GM23338 (cell line): ENCODE data around the gene TPO. TPM values are rescaled to one million over a fixed set of nuclear protein-coding genes. Genes with fewer than 3 reads are reported as not detected.

ENCODE experiments used
- ATAC-seq: fragments of 200-7000 bp; cut with Tn5 transposase; 3 replicates; pipeline ENCODE4 v1.9.1; 2020
- DNase-seq: peaks from one replicate; pipeline ENCODE4 v3.0.0-alpha.2; 2015; ENCODE audit warnings: low spot score
- H2AFZ ChIP-seq: fragments of 200-600 bp; sonication (generic); 2 replicates; pipeline ENCODE4 v1.8.0; 2016; ENCODE audit warnings: antibody characterized with exemption, mild to moderate bottlenecking, moderate library complexity
- H3F3A ChIP-seq: fragments of 200-600 bp; sonication (generic); replicated peaks from 2 replicates; pipeline ENCODE4 v1.8.0; 2017; ENCODE audit warnings: antibody characterized with exemption, mixed run types, low read depth
- H3K27ac ChIP-seq: fragments of 200-600 bp; sonication (generic); 2 replicates; pipeline ENCODE4 v1.6.1; 2016; ENCODE audit warnings: low read depth
- H3K27me3 ChIP-seq: fragments of 200-600 bp; sonication (generic); 2 replicates; pipeline ENCODE4 v1.8.0; 2016; ENCODE audit warnings: mild to moderate bottlenecking, mixed run types, moderate library complexity; ENCODE audit not compliant: insufficient read depth
- H3K36me3 ChIP-seq: fragments of 200-600 bp; sonication (generic); 2 replicates; pipeline ENCODE4 v1.8.0; 2016; ENCODE audit warnings: mild to moderate bottlenecking; ENCODE audit not compliant: insufficient read depth
- H3K4me1 ChIP-seq: fragments of 200-600 bp; sonication (generic); 2 replicates; pipeline ENCODE4 v1.8.0; 2016; ENCODE audit warnings: mild to moderate bottlenecking, moderate library complexity; ENCODE audit not compliant: insufficient read depth
- H3K4me2 ChIP-seq: fragments of 200-600 bp; sonication (generic); 2 replicates; pipeline ENCODE4 v1.7.1; 2017; ENCODE audit warnings: mixed run types
- H3K4me3 ChIP-seq: fragments of 200-600 bp; sonication (generic); 2 replicates; pipeline ENCODE4 v1.6.1; 2016; ENCODE audit warnings: mixed run types
- H3K79me2 ChIP-seq: fragments of 200-600 bp; sonication (generic); replicated peaks from 2 replicates; pipeline ENCODE4 v1.8.0; 2017; ENCODE audit warnings: mild to moderate bottlenecking; ENCODE audit not compliant: insufficient read depth
- H3K9me2 ChIP-seq: fragments of 200-600 bp; sonication (generic); 2 replicates; pipeline ENCODE4 v1.8.0; 2017; ENCODE audit not compliant: insufficient read depth
- H4K20me1 ChIP-seq: fragments of 200-600 bp; sonication (generic); replicated peaks from 2 replicates; pipeline ENCODE4 v1.8.0; 2017; ENCODE audit warnings: mild to moderate bottlenecking; ENCODE audit not compliant: insufficient read depth
- H3K27ac Mint-ChIP-seq: 2 replicates; pipeline ENCODE4 v1.8.0; 2020; ENCODE audit warnings: inconsistent platforms, mild to moderate bottlenecking, moderate library complexity, mixed read lengths
- H3K27me3 Mint-ChIP-seq: 3 replicates; pipeline ENCODE4 v1.8.0; 2022; ENCODE audit warnings: low read depth, mild to moderate bottlenecking, moderate library complexity, mixed read lengths, inconsistent platforms; ENCODE audit not compliant: insufficient read depth, poor library complexity
- H3K36me3 Mint-ChIP-seq: 3 replicates; pipeline ENCODE4 v1.8.0; 2021; ENCODE audit warnings: low read depth, mild to moderate bottlenecking, inconsistent platforms, moderate library complexity, mixed read lengths
- H3K4me1 Mint-ChIP-seq: 3 replicates; pipeline ENCODE4 v1.8.0; 2020; ENCODE audit warnings: mild to moderate bottlenecking, inconsistent platforms, mixed read lengths
- H3K4me3 Mint-ChIP-seq: 3 replicates; pipeline ENCODE4 v1.8.0; 2021; ENCODE audit warnings: moderate library complexity, mild to moderate bottlenecking, inconsistent platforms, mixed read lengths
- H3K9me3 Mint-ChIP-seq: 3 replicates; pipeline ENCODE4 v1.8.0; 2020; ENCODE audit warnings: moderate library complexity, mild to moderate bottlenecking, inconsistent platforms, mixed read lengths
- EZH2phosphoT487 ChIP-seq: fragments of 200-600 bp; sonication (generic); IDR thresholded peaks from one replicate; pipeline ENCODE4 v1.8.1; 2018; ENCODE audit warnings: antibody characterized with exemption; ENCODE audit not compliant: unreplicated experiment
- REST ChIP-seq: IDR thresholded peaks from one replicate; pipeline ENCODE4 v1.6.1; 2018; ENCODE audit warnings: antibody characterized with exemption; ENCODE audit not compliant: unreplicated experiment
- STAT1 ChIP-seq: IDR thresholded peaks from one replicate; pipeline ENCODE4 v1.6.1; 2016; ENCODE audit warnings: antibody characterized with exemption; ENCODE audit not compliant: unreplicated experiment
- ZNF114 ChIP-seq: fragments of 250-450 bp; sonication (Bioruptor Pico); IDR thresholded peaks from 2 replicates; pipeline ENCODE4 v1.5.0; 2020; ENCODE audit warnings: mild to moderate bottlenecking, moderate library complexity
- polyA plus RNA-seq: library from polyadenylated mRNA; unstranded; fragments of >200 nt; fragmentation: Nextera tagmentation; extraction: Ambion mirVana; gene quantifications from 2 replicates; pipeline ENCODE4 v1.2.1, GENCODE V29; 2016
- total RNA-seq: library from RNA; depleted of rRNA; stranded (reverse); fragments of >200 nt; shearing (Covaris generic); gene quantifications from 2 replicates; pipeline ENCODE4 v1.2.3, GENCODE V29; 2014
- TF ChIP-seq, protein P1 (sequence below): fragments of 250-450 bp; sonication (Bioruptor Pico); IDR thresholded peaks from 2 replicates; pipeline ENCODE4 v1.5.0; 2020; ENCODE audit warnings: mild to moderate bottlenecking, moderate library complexity

The TPO gene
- total and polyA plus RNA-seq, 2 experiments from 2014 or later: 0.74 TPM; not detected in 1

DNA sequence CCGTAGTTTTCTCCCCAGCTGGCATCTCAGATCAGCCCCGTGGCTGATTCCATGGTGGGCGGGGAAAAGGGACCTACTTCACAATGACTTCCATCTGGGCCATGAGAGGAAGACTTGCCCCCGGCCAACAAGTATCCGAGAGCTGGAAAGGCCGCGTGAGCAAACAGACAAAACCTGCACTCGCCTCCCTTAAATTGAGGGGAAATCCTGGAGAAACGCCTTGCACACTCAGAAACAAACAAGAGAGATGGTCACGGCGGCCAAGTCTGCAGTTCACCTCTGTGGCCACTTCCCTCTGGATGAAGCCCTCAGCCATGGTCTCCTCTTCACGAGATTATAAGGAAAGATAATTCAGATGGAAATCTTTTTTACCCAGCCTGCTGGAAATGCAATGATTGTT is 39.4 kb upstream of the TPO start:
- Histone ChIP-seq H4K20me1 (no peaks in the 10 kb centered on the region; the same call in 1 of the 2 replicates), H2AFZ (no peak overlapping the region), H3K4me1 (no peaks in the 10 kb centered on the region), H3K27me3 (no peaks in the 10 kb centered on the region), H3K4me3 (no peak overlapping the region), H3K36me3 (no peaks in the 10 kb centered on the region), H3K9me2 (no peaks in the 10 kb centered on the region), H3K79me2 (no peaks in the 10 kb centered on the region), H3F3A (no peaks in the 10 kb centered on the region), H3K27ac (no peak overlapping the region), H3K4me2 (no peak overlapping the region)
- Mint-ChIP-seq H3K4me1 (no peaks in the 10 kb centered on the region), H3K27ac (no peak overlapping the region), H3K36me3 (no peaks in the 10 kb centered on the region), H3K27me3 (peaks cover 3% of the 10 kb centered on the region), H3K9me3 (no peaks in the 10 kb centered on the region), H3K4me3 (no peak overlapping the region)
- DNase-seq (no peak), ATAC-seq (no peak)
- no peak for TF ChIP-seq EZH2phosphoT487
- no peak for TF ChIP-seq REST
- TF ChIP-seq, protein P1, sequence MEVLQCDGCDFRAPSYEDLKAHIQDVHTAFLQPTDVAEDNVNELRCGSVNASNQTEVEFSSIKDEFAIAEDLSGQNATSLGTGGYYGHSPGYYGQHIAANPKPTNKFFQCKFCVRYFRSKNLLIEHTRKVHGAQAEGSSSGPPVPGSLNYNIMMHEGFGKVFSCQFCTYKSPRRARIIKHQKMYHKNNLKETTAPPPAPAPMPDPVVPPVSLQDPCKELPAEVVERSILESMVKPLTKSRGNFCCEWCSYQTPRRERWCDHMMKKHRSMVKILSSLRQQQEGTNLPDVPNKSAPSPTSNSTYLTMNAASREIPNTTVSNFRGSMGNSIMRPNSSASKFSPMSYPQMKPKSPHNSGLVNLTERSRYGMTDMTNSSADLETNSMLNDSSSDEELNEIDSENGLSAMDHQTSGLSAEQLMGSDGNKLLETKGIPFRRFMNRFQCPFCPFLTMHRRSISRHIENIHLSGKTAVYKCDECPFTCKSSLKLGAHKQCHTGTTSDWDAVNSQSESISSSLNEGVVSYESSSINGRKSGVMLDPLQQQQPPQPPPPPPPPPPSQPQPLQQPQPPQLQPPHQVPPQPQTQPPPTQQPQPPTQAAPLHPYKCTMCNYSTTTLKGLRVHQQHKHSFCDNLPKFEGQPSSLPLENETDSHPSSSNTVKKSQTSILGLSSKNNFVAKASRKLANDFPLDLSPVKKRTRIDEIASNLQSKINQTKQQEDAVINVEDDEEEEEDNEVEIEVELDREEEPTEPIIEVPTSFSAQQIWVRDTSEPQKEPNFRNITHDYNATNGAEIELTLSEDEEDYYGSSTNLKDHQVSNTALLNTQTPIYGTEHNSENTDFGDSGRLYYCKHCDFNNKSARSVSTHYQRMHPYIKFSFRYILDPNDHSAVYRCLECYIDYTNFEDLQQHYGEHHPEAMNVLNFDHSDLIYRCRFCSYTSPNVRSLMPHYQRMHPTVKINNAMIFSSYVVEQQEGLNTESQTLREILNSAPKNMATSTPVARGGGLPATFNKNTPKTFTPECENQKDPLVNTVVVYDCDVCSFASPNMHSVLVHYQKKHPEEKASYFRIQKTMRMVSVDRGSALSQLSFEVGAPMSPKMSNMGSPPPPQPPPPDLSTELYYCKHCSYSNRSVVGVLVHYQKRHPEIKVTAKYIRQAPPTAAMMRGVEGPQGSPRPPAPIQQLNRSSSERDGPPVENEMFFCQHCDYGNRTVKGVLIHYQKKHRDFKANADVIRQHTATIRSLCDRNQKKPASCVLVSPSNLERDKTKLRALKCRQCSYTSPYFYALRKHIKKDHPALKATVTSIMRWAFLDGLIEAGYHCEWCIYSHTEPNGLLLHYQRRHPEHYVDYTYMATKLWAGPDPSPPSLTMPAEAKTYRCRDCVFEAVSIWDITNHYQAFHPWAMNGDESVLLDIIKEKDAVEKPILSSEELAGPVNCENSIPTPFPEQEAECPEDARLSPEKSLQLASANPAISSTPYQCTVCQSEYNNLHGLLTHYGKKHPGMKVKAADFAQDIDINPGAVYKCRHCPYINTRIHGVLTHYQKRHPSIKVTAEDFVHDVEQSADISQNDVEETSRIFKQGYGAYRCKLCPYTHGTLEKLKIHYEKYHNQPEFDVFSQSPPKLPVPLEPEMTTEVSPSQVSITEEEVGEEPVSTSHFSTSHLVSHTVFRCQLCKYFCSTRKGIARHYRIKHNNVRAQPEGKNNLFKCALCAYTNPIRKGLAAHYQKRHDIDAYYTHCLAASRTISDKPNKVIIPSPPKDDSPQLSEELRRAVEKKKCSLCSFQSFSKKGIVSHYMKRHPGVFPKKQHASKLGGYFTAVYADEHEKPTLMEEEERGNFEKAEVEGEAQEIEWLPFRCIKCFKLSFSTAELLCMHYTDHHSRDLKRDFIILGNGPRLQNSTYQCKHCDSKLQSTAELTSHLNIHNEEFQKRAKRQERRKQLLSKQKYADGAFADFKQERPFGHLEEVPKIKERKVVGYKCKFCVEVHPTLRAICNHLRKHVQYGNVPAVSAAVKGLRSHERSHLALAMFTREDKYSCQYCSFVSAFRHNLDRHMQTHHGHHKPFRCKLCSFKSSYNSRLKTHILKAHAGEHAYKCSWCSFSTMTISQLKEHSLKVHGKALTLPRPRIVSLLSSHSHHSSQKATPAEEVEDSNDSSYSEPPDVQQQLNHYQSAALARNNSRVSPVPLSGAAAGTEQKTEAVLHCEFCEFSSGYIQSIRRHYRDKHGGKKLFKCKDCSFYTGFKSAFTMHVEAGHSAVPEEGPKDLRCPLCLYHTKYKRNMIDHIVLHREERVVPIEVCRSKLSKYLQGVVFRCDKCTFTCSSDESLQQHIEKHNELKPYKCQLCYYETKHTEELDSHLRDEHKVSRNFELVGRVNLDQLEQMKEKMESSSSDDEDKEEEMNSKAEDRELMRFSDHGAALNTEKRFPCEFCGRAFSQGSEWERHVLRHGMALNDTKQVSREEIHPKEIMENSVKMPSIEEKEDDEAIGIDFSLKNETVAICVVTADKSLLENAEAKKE (CRISPR knock-in tag): no peak
- no peak for TF ChIP-seq ZNF114 (CRISPR knock-in tag)
- no peak for TF ChIP-seq STAT1
